ENCODE measurements around the gene DNM2.

DNA sequence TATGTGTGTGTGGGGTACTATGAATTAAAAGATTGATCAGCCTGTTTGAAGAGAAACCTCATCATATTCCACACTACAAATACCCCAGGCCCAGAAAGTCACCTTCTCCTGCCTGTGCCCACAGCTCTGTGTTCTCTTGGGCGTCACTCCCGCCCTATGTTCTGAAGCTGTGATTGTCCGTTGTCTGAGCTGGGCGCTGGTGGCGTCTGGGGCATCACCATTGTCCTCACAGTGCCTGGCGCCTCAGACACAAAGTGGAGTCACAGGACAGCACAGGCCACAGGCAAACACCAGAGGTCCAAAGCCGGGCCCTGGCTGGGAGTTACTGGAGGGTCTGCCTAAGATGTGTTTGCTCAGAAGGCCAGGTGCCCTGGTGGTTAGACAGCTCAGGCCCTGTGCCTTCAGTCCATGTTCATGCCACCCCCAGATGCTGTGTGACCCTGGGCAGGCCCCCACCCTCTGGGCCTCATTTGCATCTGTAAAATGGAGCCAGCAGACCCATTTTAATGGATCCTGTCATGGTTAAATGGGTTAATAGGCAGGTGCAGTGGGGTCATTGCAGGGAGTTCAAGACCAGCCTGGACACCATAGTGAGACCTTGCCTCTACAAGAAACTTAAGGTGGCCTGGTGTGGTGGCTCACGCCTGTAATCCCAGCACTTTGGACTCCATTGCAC is 34.5 kb downstream of the DNM2 start:
- no peak for TF ChIP-seq FOXJ3 (CRISPR knock-in tag; IDR thresholded peaks at IDR 0.05; ENCODE audit: borderline replicate concordance)
- no peak for TF ChIP-seq ESRRA (CRISPR knock-in tag; IDR thresholded peaks at IDR 0.05; ENCODE audit: borderline replicate concordance)
- TF ChIP-seq, protein P1, sequence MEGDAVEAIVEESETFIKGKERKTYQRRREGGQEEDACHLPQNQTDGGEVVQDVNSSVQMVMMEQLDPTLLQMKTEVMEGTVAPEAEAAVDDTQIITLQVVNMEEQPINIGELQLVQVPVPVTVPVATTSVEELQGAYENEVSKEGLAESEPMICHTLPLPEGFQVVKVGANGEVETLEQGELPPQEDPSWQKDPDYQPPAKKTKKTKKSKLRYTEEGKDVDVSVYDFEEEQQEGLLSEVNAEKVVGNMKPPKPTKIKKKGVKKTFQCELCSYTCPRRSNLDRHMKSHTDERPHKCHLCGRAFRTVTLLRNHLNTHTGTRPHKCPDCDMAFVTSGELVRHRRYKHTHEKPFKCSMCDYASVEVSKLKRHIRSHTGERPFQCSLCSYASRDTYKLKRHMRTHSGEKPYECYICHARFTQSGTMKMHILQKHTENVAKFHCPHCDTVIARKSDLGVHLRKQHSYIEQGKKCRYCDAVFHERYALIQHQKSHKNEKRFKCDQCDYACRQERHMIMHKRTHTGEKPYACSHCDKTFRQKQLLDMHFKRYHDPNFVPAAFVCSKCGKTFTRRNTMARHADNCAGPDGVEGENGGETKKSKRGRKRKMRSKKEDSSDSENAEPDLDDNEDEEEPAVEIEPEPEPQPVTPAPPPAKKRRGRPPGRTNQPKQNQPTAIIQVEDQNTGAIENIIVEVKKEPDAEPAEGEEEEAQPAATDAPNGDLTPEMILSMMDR (IDR thresholded peaks at IDR 0.05), result no peak
- TF ChIP-seq, protein P2, sequence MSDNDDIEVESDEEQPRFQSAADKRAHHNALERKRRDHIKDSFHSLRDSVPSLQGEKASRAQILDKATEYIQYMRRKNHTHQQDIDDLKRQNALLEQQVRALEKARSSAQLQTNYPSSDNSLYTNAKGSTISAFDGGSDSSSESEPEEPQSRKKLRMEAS (CRISPR knock-in tag; IDR thresholded peaks at IDR 0.05), result no peak
- TF ChIP-seq SMAD4 (CRISPR knock-in tag; IDR thresholded peaks at IDR 0.05), result no peak

Measured in WTC11 (cell line).